Peyer's patch (tissue), 4 donors: ENCODE results near the gene KLF3.

ENCODE experiments used
- POLR2A ChIP-seq, 2 donors: fragments of 450-650 bp; IDR thresholded peaks; one replicate each; pipeline ENCODE4 v1.5.1; 2017; ENCODE audit warnings: antibody characterized with exemption in 2 of 2, mild to moderate bottlenecking in 2 of 2, moderate library complexity in 2 of 2
- TF ChIP-seq, protein P1 (sequence below), 6 experiments: fragments of 450-650 bp in 4 of 6; fragments of 200-600 bp in 2 of 6; sonication (generic) in 1 of 6; IDR thresholded peaks; one replicate each; pipeline ENCODE4 v1.5.1; 2017 to 2019; ENCODE audit warnings: antibody characterized with exemption in 6 of 6, mild to moderate bottlenecking in 3 of 6, moderate library complexity in 1 of 6

GRCh38 chr4:38666766-38667084 is 2.7 kb downstream of the KLF3 start:
- TF ChIP-seq, protein P1, sequence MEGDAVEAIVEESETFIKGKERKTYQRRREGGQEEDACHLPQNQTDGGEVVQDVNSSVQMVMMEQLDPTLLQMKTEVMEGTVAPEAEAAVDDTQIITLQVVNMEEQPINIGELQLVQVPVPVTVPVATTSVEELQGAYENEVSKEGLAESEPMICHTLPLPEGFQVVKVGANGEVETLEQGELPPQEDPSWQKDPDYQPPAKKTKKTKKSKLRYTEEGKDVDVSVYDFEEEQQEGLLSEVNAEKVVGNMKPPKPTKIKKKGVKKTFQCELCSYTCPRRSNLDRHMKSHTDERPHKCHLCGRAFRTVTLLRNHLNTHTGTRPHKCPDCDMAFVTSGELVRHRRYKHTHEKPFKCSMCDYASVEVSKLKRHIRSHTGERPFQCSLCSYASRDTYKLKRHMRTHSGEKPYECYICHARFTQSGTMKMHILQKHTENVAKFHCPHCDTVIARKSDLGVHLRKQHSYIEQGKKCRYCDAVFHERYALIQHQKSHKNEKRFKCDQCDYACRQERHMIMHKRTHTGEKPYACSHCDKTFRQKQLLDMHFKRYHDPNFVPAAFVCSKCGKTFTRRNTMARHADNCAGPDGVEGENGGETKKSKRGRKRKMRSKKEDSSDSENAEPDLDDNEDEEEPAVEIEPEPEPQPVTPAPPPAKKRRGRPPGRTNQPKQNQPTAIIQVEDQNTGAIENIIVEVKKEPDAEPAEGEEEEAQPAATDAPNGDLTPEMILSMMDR (IDR thresholded peaks at IDR 0.05) = no peak
- no peak for TF ChIP-seq POLR2A (IDR thresholded peaks at IDR 0.05)
